GM12878 (cell line): ENCODE measurements around the gene TARM1.

Experiments used
- BCL3 ChIP-seq: IDR thresholded peaks from 2 replicates; pipeline ENCODE4 v1.6.1; 2011; ENCODE audit warnings: borderline replicate concordance, low read depth, mild to moderate bottlenecking, moderate library complexity, low read length; ENCODE audit not compliant: insufficient read depth, poor library complexity, severe bottlenecking
- CTCF ChIP-seq, 3 experiments: IDR thresholded peaks in 2 of 3; conservative IDR thresholded peaks in 1 of 3; 2 replicates each; pipeline ENCODE4 v1.5.1; 2011; ENCODE audit warnings: low read depth in 3 of 3, low read length in 3 of 3, mild to moderate bottlenecking in 3 of 3, control low read depth in 2 of 3, moderate library complexity in 2 of 3, inconsistent platforms in 1 of 3, mixed read lengths in 1 of 3; ENCODE audit not compliant: control insufficient read depth in 2 of 3, insufficient read depth in 1 of 3; ENCODE audit errors: extremely low read depth in 1 of 3
- ELK1 ChIP-seq: IDR thresholded peaks from 2 replicates; pipeline ENCODE4 v1.6.1; 2012; ENCODE audit warnings: low read depth, low read length, improper control_type of control experiment
- EZH2 ChIP-seq: IDR thresholded peaks from 2 replicates; pipeline ENCODE4 v1.6.1; 2012; ENCODE audit warnings: low read depth, mild to moderate bottlenecking, control low read depth, inconsistent platforms, low read length, borderline replicate concordance; ENCODE audit not compliant: control insufficient read depth
- MTA2 ChIP-seq: fragments of 450-650 bp; IDR thresholded peaks from 2 replicates; pipeline ENCODE4 v1.6.1; 2016; ENCODE audit warnings: low read depth, mild to moderate bottlenecking, moderate library complexity
- POLR2A ChIP-seq: IDR thresholded peaks from 2 replicates; pipeline ENCODE4 v1.6.1; 2011; ENCODE audit warnings: low read depth, mild to moderate bottlenecking, low read length
- POLR2AphosphoS5 ChIP-seq: IDR thresholded peaks from 2 replicates; pipeline ENCODE4 v1.6.1; 2011; ENCODE audit warnings: mild to moderate bottlenecking, low read length, inconsistent platforms
- SMC3 ChIP-seq: IDR thresholded peaks from 2 replicates; pipeline ENCODE4 v1.6.1; 2011; ENCODE audit warnings: low read length, improper control_type of control experiment, borderline replicate concordance

- TF ChIP-seq SMC3 (no peak), CTCF (IDR thresholded peaks at IDR 0.05 in 2 of 3, conservative IDR thresholded peaks at IDR 0.05 in 1 of 3; ENCODE audit: control insufficient read depth in 2 of 3, extremely low read depth in 1 of 3, insufficient read depth in 1 of 3, low read depth in 3 of 3, low read length in 3 of 3) (no peak), ELK1 (no peak), BCL3 (no peak), POLR2AphosphoS5 (no peak), EZH2 (no peak), POLR2A (no peak), MTA2 (no peak)
Observed at GRCh38 chr19:54108496-54108895, 27.3 kb upstream of the TARM1 start.
